Measurements from ENCODE around the gene CPNE2. TPM values are rescaled to one million over a fixed set of nuclear protein-coding genes. Genes with fewer than 3 reads are reported as not detected.

The CPNE2 gene
- total RNA-seq, 5 donors from 2014 or later (not counting 1 experiment from before 2014, with no cell fraction given) = 5.5 to 9.3 (median 6.1) TPM

GRCh38 chr16:57166451-57166850 is 74.1 kb downstream of the CPNE2 start:
- Histone ChIP-seq H3K4me3 (ENCODE audit: control insufficient read depth in 1 of 2, extremely low read depth in 1 of 2, low read length in 1 of 2) (no peak overlapping the region), H3K4me1 (ENCODE audit: control insufficient read depth in 1 of 2, extremely low read depth in 1 of 2, insufficient read depth in 2 of 2, low read length in 2 of 2) (no peaks in the 10 kb centered on the region), H3K36me3 (ENCODE audit: control insufficient read depth in 2 of 2, extremely low read depth in 1 of 2, insufficient read depth in 1 of 2, low read length in 1 of 2) (peaks cover 5 to 66% of the 10 kb centered on the region in 2 donors), H3K9me3 (no peaks in the 10 kb centered on the region), H3K27me3 (replicated peaks in 1 of 2; ENCODE audit: control insufficient read depth in 2 of 2, extremely low read depth in 1 of 2, insufficient read depth in 2 of 2, low read length in 1 of 2) (no peaks in the 10 kb centered on the region), H3K27ac (ENCODE audit: low read length) (no peak overlapping the region)
- DNase-seq (no peak), ATAC-seq (replicated peaks in 1 of 4) (no peak)
- POLR2A ChIA-PET = no interaction called here
- CTCF ChIA-PET = interaction anchor here in 1 of 2 donors (0.8 to 1.0 kb wide), 2 partner anchors 19 to 202 kb away, joined by 3 to 4 read pairs; partner anchors contain the start of genes PSME3IP1 and RSPRY1
- Mint-ChIP-seq H3K27ac (no peak overlapping the region), H3K4me3 (no peak overlapping the region), H3K4me1 (peaks cover 12 to 13% (median 12%) of the 10 kb centered on the region in 3 donors), H3K36me3 (peaks cover 45% of the 10 kb centered on the region), H3K9me3 (no peaks in the 10 kb centered on the region), H3K27me3 (no peaks in the 10 kb centered on the region)

- Histone ChIP-seq H3K27ac (ENCODE audit: low read length) (no peak overlapping the region), H3K27me3 (replicated peaks in 1 of 2; ENCODE audit: control insufficient read depth in 2 of 2, extremely low read depth in 1 of 2, insufficient read depth in 2 of 2, low read length in 1 of 2) (no peaks in the 10 kb centered on the region), H3K4me3 (ENCODE audit: control insufficient read depth in 1 of 2, extremely low read depth in 1 of 2, low read length in 1 of 2) (no peak overlapping the region), H3K9me3 (no peaks in the 10 kb centered on the region), H3K36me3 (ENCODE audit: control insufficient read depth in 2 of 2, extremely low read depth in 1 of 2, insufficient read depth in 1 of 2, low read length in 1 of 2) (peaks cover 8 to 68% of the 10 kb centered on the region in 2 donors), H3K4me1 (ENCODE audit: control insufficient read depth in 1 of 2, extremely low read depth in 1 of 2, insufficient read depth in 2 of 2, low read length in 2 of 2) (no peaks in the 10 kb centered on the region)
- POLR2A ChIA-PET = no interaction called here
- CTCF ChIA-PET = interaction anchor here in 1 of 2 donors (0.8 to 1.0 kb wide), 2 partner anchors 19 to 203 kb away, joined by 3 to 4 read pairs; partner anchors contain the start of genes PSME3IP1 and RSPRY1
- peaks cover 12 to 13% (median 12%) of the 10 kb centered on the region in 3 donors for H3K4me1 Mint-ChIP-seq
- H3K9me3 Mint-ChIP-seq = no peaks in the 10 kb centered on the region
- H3K36me3 Mint-ChIP-seq = peaks cover 50% of the 10 kb centered on the region
- no peak overlapping the region for H3K4me3 Mint-ChIP-seq
- ATAC-seq (replicated peaks in 1 of 4) = no peak
- no peak for DNase-seq
- H3K27ac Mint-ChIP-seq = peak overlapping the region in 1 of 2 donors; percentile 4
- WGBS (ENCODE audit: insufficient coverage) = 92% methylated on average over 4 of the region's 7 CpGs
- H3K27me3 Mint-ChIP-seq = no peaks in the 10 kb centered on the region
These were observed 74.6 kb downstream of the CPNE2 start for GRCh38 chr16:57166951-57167350.

GRCh38 chr16:57167538-57167937 is 75.2 kb downstream of the CPNE2 start:
- DNase-seq (no peak), ATAC-seq (replicated peaks in 1 of 4) (no peak)
- Histone ChIP-seq H3K4me1 (ENCODE audit: control insufficient read depth in 1 of 2, extremely low read depth in 1 of 2, insufficient read depth in 2 of 2, low read length in 2 of 2) (no peaks in the 10 kb centered on the region), H3K4me3 (ENCODE audit: control insufficient read depth in 1 of 2, extremely low read depth in 1 of 2, low read length in 1 of 2) (no peak overlapping the region), H3K27me3 (replicated peaks in 1 of 2; ENCODE audit: control insufficient read depth in 2 of 2, extremely low read depth in 1 of 2, insufficient read depth in 2 of 2, low read length in 1 of 2) (no peaks in the 10 kb centered on the region), H3K36me3 (ENCODE audit: control insufficient read depth in 2 of 2, extremely low read depth in 1 of 2, insufficient read depth in 1 of 2, low read length in 1 of 2) (peaks cover 11 to 68% of the 10 kb centered on the region in 2 donors), H3K27ac (ENCODE audit: low read length) (no peak overlapping the region), H3K9me3 (no peaks in the 10 kb centered on the region)
- peaks cover 12 to 13% (median 12%) of the 10 kb centered on the region in 3 donors for H3K4me1 Mint-ChIP-seq
- CTCF ChIA-PET = interaction anchor here in 1 of 2 donors (0.6 to 1.0 kb wide), 2 partner anchors 84 to 559 kb away, joined by 3 read pairs; partner anchors contain the start of gene MT2A
- H3K4me3 Mint-ChIP-seq = no peak overlapping the region
- H3K36me3 Mint-ChIP-seq = peaks cover 53% of the 10 kb centered on the region
- peak overlapping the region in 1 of 2 donors; percentile 4 for H3K27ac Mint-ChIP-seq
- H3K9me3 Mint-ChIP-seq = no peaks in the 10 kb centered on the region
- no peaks in the 10 kb centered on the region for H3K27me3 Mint-ChIP-seq
- WGBS (ENCODE audit: insufficient coverage) = no CpG with 5 or more reads among the region's 3 CpGs
- POLR2A ChIA-PET = interaction anchor here in 1 of 2 donors (0.7 kb wide), 1 partner anchor 860 kb away, joined by 3 read pairs; no protein-coding TSS in a partner anchor

- H3K4me3 Mint-ChIP-seq = no peak overlapping the region
- ATAC-seq (replicated peaks in 1 of 4) (peak; percentile 71 to 95 (median 87)), DNase-seq (peak in 13 of 35 experiments; percentile 5 to 85 (median 21))
- Histone ChIP-seq H3K4me1 (ENCODE audit: control insufficient read depth in 1 of 2, extremely low read depth in 1 of 2, insufficient read depth in 2 of 2, low read length in 2 of 2) (no peaks in the 10 kb centered on the region), H3K9me3 (no peaks in the 10 kb centered on the region), H3K4me3 (ENCODE audit: control insufficient read depth in 1 of 2, extremely low read depth in 1 of 2, low read length in 1 of 2) (no peak overlapping the region), H3K36me3 (ENCODE audit: control insufficient read depth in 2 of 2, extremely low read depth in 1 of 2, insufficient read depth in 1 of 2, low read length in 1 of 2) (peaks cover 11 to 73% of the 10 kb centered on the region in 2 donors), H3K27me3 (replicated peaks in 1 of 2; ENCODE audit: control insufficient read depth in 2 of 2, extremely low read depth in 1 of 2, insufficient read depth in 2 of 2, low read length in 1 of 2) (no peaks in the 10 kb centered on the region), H3K27ac (ENCODE audit: low read length) (no peak overlapping the region)
- H3K9me3 Mint-ChIP-seq = no peaks in the 10 kb centered on the region
- no peaks in the 10 kb centered on the region for H3K27me3 Mint-ChIP-seq
- ChIA-PET CTCF (interaction anchor here in 1 of 2 donors (0.6 to 1.7 kb wide), 4 partner anchors 75 to 560 kb away, joined by 3 to 6 read pairs (median 3); partner anchors contain the start of genes CPNE2 and MT2A), POLR2A (interaction anchor here in 1 of 2 donors (0.7 kb wide), 1 partner anchor 860 kb away, joined by 3 read pairs; no protein-coding TSS in a partner anchor)
- H3K36me3 Mint-ChIP-seq = peaks cover 53% of the 10 kb centered on the region
- WGBS (ENCODE audit: insufficient coverage) = 20% methylated on average over 1 of the region's 4 CpGs
- no peak overlapping the region for H3K27ac Mint-ChIP-seq
- peaks cover 12 to 13% (median 12%) of the 10 kb centered on the region in 3 donors for H3K4me1 Mint-ChIP-seq
These were observed 75.6 kb downstream of the CPNE2 start for GRCh38 chr16:57167953-57168352.

- Mint-ChIP-seq H3K27ac (no peak overlapping the region), H3K36me3 (peaks cover 46% of the 10 kb centered on the region), H3K4me1 (peaks cover 12 to 13% (median 12%) of the 10 kb centered on the region in 3 donors), H3K9me3 (no peaks in the 10 kb centered on the region), H3K4me3 (no peak overlapping the region), H3K27me3 (no peaks in the 10 kb centered on the region)
- Histone ChIP-seq H3K27ac (ENCODE audit: low read length) (no peak overlapping the region), H3K4me1 (ENCODE audit: control insufficient read depth in 1 of 2, extremely low read depth in 1 of 2, insufficient read depth in 2 of 2, low read length in 2 of 2) (no peaks in the 10 kb centered on the region), H3K4me3 (ENCODE audit: control insufficient read depth in 1 of 2, extremely low read depth in 1 of 2, low read length in 1 of 2) (no peak overlapping the region), H3K36me3 (ENCODE audit: control insufficient read depth in 2 of 2, extremely low read depth in 1 of 2, insufficient read depth in 1 of 2, low read length in 1 of 2) (peaks cover 11 to 63% of the 10 kb centered on the region in 2 donors), H3K9me3 (no peaks in the 10 kb centered on the region), H3K27me3 (replicated peaks in 1 of 2; ENCODE audit: control insufficient read depth in 2 of 2, extremely low read depth in 1 of 2, insufficient read depth in 2 of 2, low read length in 1 of 2) (no peaks in the 10 kb centered on the region)
- ATAC-seq (replicated peaks in 1 of 4) (no peak), DNase-seq (no peak)
- ChIA-PET POLR2A (interaction anchor here in 1 of 2 donors (0.6 to 1.1 kb wide), 3 partner anchors 39 to 718 kb away, joined by 3 to 15 read pairs (median 3); partner anchors contain the start of genes NUDT21 and OGFOD1), CTCF (interaction anchor here (0.6 to 1.9 kb wide), 6 partner anchors 14 to 205 kb away, joined by 3 to 6 read pairs (median 4); partner anchors contain the start of gene CPNE2 (in 1 of the 2))
These were observed 76.9 kb downstream of the CPNE2 start for GRCh38 chr16:57169327-57169726.

GRCh38 chr16:57172721-57173290 is 80.4 kb downstream of the CPNE2 start:
- H3K9me3 Mint-ChIP-seq = no peaks in the 10 kb centered on the region
- CTCF ChIA-PET = no interaction called here
- H3K27me3 Mint-ChIP-seq = no peaks in the 10 kb centered on the region
- Histone ChIP-seq H3K36me3 (ENCODE audit: control insufficient read depth in 2 of 2, extremely low read depth in 1 of 2, insufficient read depth in 1 of 2, low read length in 1 of 2) (peaks cover 11 to 43% of the 10 kb centered on the region in 2 donors), H3K27me3 (replicated peaks in 1 of 2; ENCODE audit: control insufficient read depth in 2 of 2, extremely low read depth in 1 of 2, insufficient read depth in 2 of 2, low read length in 1 of 2) (no peaks in the 10 kb centered on the region), H3K4me1 (ENCODE audit: control insufficient read depth in 1 of 2, extremely low read depth in 1 of 2, insufficient read depth in 2 of 2, low read length in 2 of 2) (no peaks in the 10 kb centered on the region), H3K27ac (ENCODE audit: low read length) (no peak overlapping the region), H3K4me3 (ENCODE audit: control insufficient read depth in 1 of 2, extremely low read depth in 1 of 2, low read length in 1 of 2) (no peak overlapping the region), H3K9me3 (no peaks in the 10 kb centered on the region)
- H3K36me3 Mint-ChIP-seq = peaks cover 28% of the 10 kb centered on the region
- peaks cover 3 to 5% (median 3%) of the 10 kb centered on the region in 3 donors for H3K4me1 Mint-ChIP-seq
- WGBS (ENCODE audit: insufficient coverage) = 67% methylated on average over 1 of the region's 5 CpGs
- DNase-seq = no peak
- ATAC-seq (replicated peaks in 1 of 4) = no peak
- peak overlapping the region; percentile 39 to 48 for H3K27ac Mint-ChIP-seq
- H3K4me3 Mint-ChIP-seq = no peak overlapping the region
- POLR2A ChIA-PET = no interaction called here

Data from T-cell (primary cell).